C1 segment of cervical spinal cord (tissue), 14 donors: ENCODE results near the gene JARID2.

ENCODE experiments used
- DNase-seq, 14 donors: peaks; one replicate each; lab custom pipeline; 2025; lab: John Stamatoyannopoulos, UW

Gene JARID2

GRCh38 chr6:15355683-15356099 lies 109.8 kb downstream of the JARID2 start:
- DNase-seq, result no peak

GRCh38 chr6:15356179-15356578 lies 110.3 kb downstream of the JARID2 start:
- DNase-seq, result no peak

GRCh38 chr6:15356937-15357336 lies 111.1 kb downstream of the JARID2 start:
- DNase-seq, result no peak

- DNase-seq, result no peak
Observed at GRCh38 chr6:15357782-15358181, 111.9 kb downstream of the JARID2 start.

GRCh38 chr6:15358579-15359327 lies 112.9 kb downstream of the JARID2 start:
- no peak for DNase-seq

GRCh38 chr6:15359335-15359862 lies 113.5 kb downstream of the JARID2 start:
- no peak for DNase-seq

GRCh38 chr6:15360300-15360699 lies 114.4 kb downstream of the JARID2 start:
- DNase-seq, result no peak

GRCh38 chr6:15361197-15361596 lies 115.3 kb downstream of the JARID2 start:
- no peak for DNase-seq

- DNase-seq, result no peak
Observed at GRCh38 chr6:15362274-15363160, 116.6 kb downstream of the JARID2 start.

GRCh38 chr6:15363164-15363522 lies 117.3 kb downstream of the JARID2 start:
- DNase-seq, result no peak

GRCh38 chr6:15363523-15364400 lies 117.9 kb downstream of the JARID2 start:
- DNase-seq, result peak in 2 of 14 donors; percentile 13 to 42

- DNase-seq, result peak in 1 of 14 donors; percentile 9
Observed at GRCh38 chr6:15364401-15365037, 118.7 kb downstream of the JARID2 start.

- peak in 11 of 14 donors; percentile 24 to 72 (median 43) for DNase-seq
Observed at GRCh38 chr6:15365273-15365687, 119.4 kb downstream of the JARID2 start.

GRCh38 chr6:15366003-15366535 lies 120.2 kb downstream of the JARID2 start:
- DNase-seq, result no peak

GRCh38 chr6:15366879-15367278 lies 121.0 kb downstream of the JARID2 start:
- DNase-seq, result no peak

GRCh38 chr6:15368186-15368585 lies 122.3 kb downstream of the JARID2 start:
- no peak for DNase-seq

- no peak for DNase-seq
Observed at GRCh38 chr6:15368873-15369272, 123.0 kb downstream of the JARID2 start.

- DNase-seq, result no peak
Observed at GRCh38 chr6:15369838-15370237, 124.0 kb downstream of the JARID2 start.

GRCh38 chr6:15370733-15371671 lies 125.1 kb downstream of the JARID2 start:
- DNase-seq, result no peak

- no peak for DNase-seq
Observed at GRCh38 chr6:15372932-15373331, 127.1 kb downstream of the JARID2 start.
